Measurements from ENCODE around the gene IQCF2.
"Not testable (repeated sequence)": the region's sequence is repeated elsewhere in the genome, so short reads cannot be mapped to it uniquely, and the experiment has no call there.

IQCF2 gene

GRCh38 chr3:51862886-51863285 lies 1.5 kb downstream of the IQCF2 start:
- Histone ChIP-seq H3K9ac (no peak overlapping the region), H3K4me2 (ENCODE audit: low read length) (no peak overlapping the region), H3K9me3 (ENCODE audit: control insufficient read depth, low read length) (no peaks in the 10 kb centered on the region), H3K4me1 (no peaks in the 10 kb centered on the region), H3K27me3 (ENCODE audit: control insufficient read depth, insufficient read depth, low read length) (no peaks in the 10 kb centered on the region), H2AFZ (no peak overlapping the region), H3K4me3 (ENCODE audit: low read depth, low read length) (no peak overlapping the region), H3K79me2 (no peaks in the 10 kb centered on the region), H3K36me3 (ENCODE audit: control insufficient read depth, insufficient read depth, low read length) (no peaks in the 10 kb centered on the region), H3K27ac (no peak overlapping the region)
- TF ChIP-seq CTCF (IDR thresholded peaks at IDR 0.05) = no peak

- not testable (repeated sequence) for H3K4me3 ChIP-seq (ENCODE audit: low read depth, low read length); H3K36me3 ChIP-seq (ENCODE audit: control insufficient read depth, insufficient read depth, low read length); H3K9me3 ChIP-seq (ENCODE audit: control insufficient read depth, low read length); H3K79me2 ChIP-seq; H3K27me3 ChIP-seq (ENCODE audit: control insufficient read depth, insufficient read depth, low read length); H3K4me2 ChIP-seq (ENCODE audit: low read length); H3K4me1 ChIP-seq; H3K9ac ChIP-seq; H3K27ac ChIP-seq; H2AFZ ChIP-seq
Measured at GRCh38 chr3:51868896-51869295, 7.5 kb downstream of the IQCF2 start.

- Histone ChIP-seq H3K4me2 (ENCODE audit: low read length) (no peak overlapping the region), H3K79me2 (no peaks in the 10 kb centered on the region), H3K9me3 (ENCODE audit: control insufficient read depth, low read length) (no peaks in the 10 kb centered on the region), H3K9ac (no peak overlapping the region), H3K27me3 (ENCODE audit: control insufficient read depth, insufficient read depth, low read length) (no peaks in the 10 kb centered on the region), H2AFZ (peak overlapping the region; percentile 34), H3K27ac (no peak overlapping the region), H3K36me3 (ENCODE audit: control insufficient read depth, insufficient read depth, low read length) (no peaks in the 10 kb centered on the region), H3K4me3 (ENCODE audit: low read depth, low read length) (no peak overlapping the region), H3K4me1 (no peaks in the 10 kb centered on the region)
- no peak for TF ChIP-seq CTCF (IDR thresholded peaks at IDR 0.05)
Measured at GRCh38 chr3:51869304-51869703, 7.9 kb downstream of the IQCF2 start.

GRCh38 chr3:51873253-51873766 lies 11.9 kb downstream of the IQCF2 start:
- Histone ChIP-seq H3K4me1 (no peaks in the 10 kb centered on the region), H2AFZ (no peak overlapping the region), H3K79me2 (no peaks in the 10 kb centered on the region), H3K36me3 (ENCODE audit: control insufficient read depth, insufficient read depth, low read length) (no peaks in the 10 kb centered on the region), H3K4me3 (ENCODE audit: low read depth, low read length) (no peak overlapping the region), H3K27me3 (ENCODE audit: control insufficient read depth, insufficient read depth, low read length) (no peaks in the 10 kb centered on the region), H3K9ac (no peak overlapping the region), H3K9me3 (ENCODE audit: control insufficient read depth, low read length) (no peaks in the 10 kb centered on the region), H3K27ac (no peak overlapping the region), H3K4me2 (ENCODE audit: low read length) (no peak overlapping the region)
- TF ChIP-seq CTCF (IDR thresholded peaks at IDR 0.05) = no peak

- H3K27me3 ChIP-seq (ENCODE audit: control insufficient read depth, insufficient read depth, low read length) = no peaks in the 10 kb centered on the region
- H3K4me3 ChIP-seq (ENCODE audit: low read depth, low read length) = no peak overlapping the region
- H3K4me1 ChIP-seq = no peaks in the 10 kb centered on the region
- no peak for TF ChIP-seq CTCF (IDR thresholded peaks at IDR 0.05)
- no peaks in the 10 kb centered on the region for H3K9me3 ChIP-seq (ENCODE audit: control insufficient read depth, low read length)
- no peaks in the 10 kb centered on the region for H3K79me2 ChIP-seq
- no peak overlapping the region for H3K4me2 ChIP-seq (ENCODE audit: low read length)
- H3K9ac ChIP-seq = no peak overlapping the region
- no peak overlapping the region for H3K27ac ChIP-seq
- no peak overlapping the region for H2AFZ ChIP-seq
- H3K36me3 ChIP-seq (ENCODE audit: control insufficient read depth, insufficient read depth, low read length) = no peaks in the 10 kb centered on the region
Measured at GRCh38 chr3:51873876-51874275, 12.5 kb downstream of the IQCF2 start.

All from parathyroid adenoma (tissue), 2 donors.